Keratinocyte (primary cell): Measurements from ENCODE around the gene ABL2. TPM values are rescaled to one million over a fixed set of nuclear protein-coding genes. Genes with fewer than 3 reads are reported as not detected.
A peak's percentile ranks its signal among the peaks of the same experiment; 100 is the strongest.

Experiments used
- DNase-seq: peaks from one replicate; pipeline ENCODE4 v3.0.0-alpha.2; 2011; ENCODE audit warnings: low read depth, missing footprints, low spot score
- FAIRE-seq: peaks from 2 replicates; lab custom pipeline; 2011; peaks lifted over from hg19 to GRCh38; lab: Jason Lieb, UNC
- H2AFZ ChIP-seq: 2 replicates; pipeline ENCODE4 v1.6.0; 2012; ENCODE audit warnings: low read length, control low read depth, inconsistent platforms; ENCODE audit not compliant: control insufficient read depth
- H3K27ac ChIP-seq: 2 replicates; pipeline ENCODE4 v1.5.1; 2011; ENCODE audit warnings: low read length; ENCODE audit not compliant: control insufficient read depth, insufficient read depth
- H3K27me3 ChIP-seq: 3 replicates; pipeline ENCODE4 v1.6.0; 2011; ENCODE audit warnings: low read length; ENCODE audit not compliant: control insufficient read depth, insufficient read depth; ENCODE audit errors: extremely low read depth
- H3K36me3 ChIP-seq, 2 experiments: 2 replicates in 1 of 2; 3 replicates in 1 of 2; pipeline ENCODE4 v1.5.1; 2011; ENCODE audit warnings: low read length in 2 of 2, mild to moderate bottlenecking in 1 of 2; ENCODE audit not compliant: control insufficient read depth in 2 of 2, insufficient read depth in 2 of 2; ENCODE audit errors: extremely low read depth in 1 of 2
- H3K4me1 ChIP-seq: 3 replicates; pipeline ENCODE4 v1.5.1; 2011; ENCODE audit warnings: low read length; ENCODE audit not compliant: control insufficient read depth, insufficient read depth; ENCODE audit errors: extremely low read depth
- H3K4me2 ChIP-seq: 3 replicates; pipeline ENCODE4 v1.6.0; 2011; ENCODE audit warnings: low read depth, low read length; ENCODE audit not compliant: control insufficient read depth, insufficient read depth; ENCODE audit errors: extremely low read depth
- H3K4me3 ChIP-seq, 3 experiments: fragments of 200-600 bp in 1 of 3; sonication (generic) in 1 of 3; 2 replicates in 2 of 3; 3 replicates in 1 of 3; pipeline ENCODE4 v1.5.1; 2011 to 2016; ENCODE audit warnings: low read length in 3 of 3, mild to moderate bottlenecking in 3 of 3, control low read depth in 2 of 3, inconsistent platforms in 1 of 3, low read depth in 1 of 3, mixed read lengths in 1 of 3, mixed run types in 1 of 3, moderate library complexity in 1 of 3; ENCODE audit not compliant: control insufficient read depth in 2 of 3, insufficient read depth in 2 of 3; ENCODE audit errors: extremely low read depth in 1 of 3
- H3K79me2 ChIP-seq: 2 replicates; pipeline ENCODE4 v1.6.0; 2012; ENCODE audit warnings: low read length; ENCODE audit not compliant: control insufficient read depth, insufficient read depth
- H3K9ac ChIP-seq: 3 replicates; pipeline ENCODE4 v1.6.0; 2011; ENCODE audit warnings: low read length; ENCODE audit not compliant: control insufficient read depth, insufficient read depth; ENCODE audit errors: extremely low read depth
- H3K9me1 ChIP-seq: 3 replicates; pipeline ENCODE4 v1.6.0; 2011; ENCODE audit warnings: low read length; ENCODE audit not compliant: control insufficient read depth, insufficient read depth; ENCODE audit errors: extremely low read depth
- H3K9me3 ChIP-seq: 2 replicates; pipeline ENCODE4 v1.5.1; 2012; ENCODE audit warnings: low read depth, low read length; ENCODE audit not compliant: control insufficient read depth
- H4K20me1 ChIP-seq: 3 replicates; pipeline ENCODE4 v1.6.0; 2011; ENCODE audit warnings: low read length; ENCODE audit not compliant: control insufficient read depth, insufficient read depth; ENCODE audit errors: extremely low read depth
- EZH2 ChIP-seq: IDR thresholded peaks from one replicate; pipeline ENCODE4 v1.6.1; 2012; ENCODE audit warnings: inconsistent platforms, mild to moderate bottlenecking, low read length, moderate library complexity
- dilution Hi-C: fragments of 300-500 bp; cut with MboI; formaldehyde crosslinking; loops from one replicate; pipeline ENCODE4 v1.7.0; 2020; ENCODE audit warnings: low sequenced_read_pairs; ENCODE audit not compliant: extremely low pct_ligation_motif_present
- polyA plus RNA-seq, 5 experiments: library from polyadenylated mRNA; depleted of rRNA in 3 of 5; stranded (reverse) in 3 of 5; stranded (forward) in 1 of 5; unstranded in 1 of 5; fragments of >200 nt; gene quantifications; 1 replicate in 1 of 5; 2 replicates in 3 of 5; 3 replicates in 1 of 5; pipeline versions ENCODE4 v1.2.1 to v1.2.3, GENCODE V29; 2011 to 2012; ENCODE audit warnings: missing spikeins in 2 of 5, low read depth in 1 of 5, low replicate concordance in 1 of 5
- TF ChIP-seq, protein P1 (sequence below), 3 experiments: IDR thresholded peaks in 1 of 3; conservative IDR thresholded peaks in 1 of 3; optimal IDR thresholded peaks in 1 of 3; 2 replicates in 2 of 3; 3 replicates in 1 of 3; pipeline versions ENCODE3 to v1.5.1; 2011; ENCODE audit warnings: low read length in 3 of 3, mild to moderate bottlenecking in 3 of 3, moderate library complexity in 2 of 3, control low read depth in 1 of 3, inconsistent platforms in 1 of 3; ENCODE audit not compliant: insufficient read depth in 2 of 3; ENCODE audit errors: extremely low read depth in 1 of 3

The ABL2 gene
- polyA plus RNA-seq, 1 donor (not counting 4 experiments of a cell fraction or from before 2014, with no cell fraction given), result 37.6 TPM

DNA sequence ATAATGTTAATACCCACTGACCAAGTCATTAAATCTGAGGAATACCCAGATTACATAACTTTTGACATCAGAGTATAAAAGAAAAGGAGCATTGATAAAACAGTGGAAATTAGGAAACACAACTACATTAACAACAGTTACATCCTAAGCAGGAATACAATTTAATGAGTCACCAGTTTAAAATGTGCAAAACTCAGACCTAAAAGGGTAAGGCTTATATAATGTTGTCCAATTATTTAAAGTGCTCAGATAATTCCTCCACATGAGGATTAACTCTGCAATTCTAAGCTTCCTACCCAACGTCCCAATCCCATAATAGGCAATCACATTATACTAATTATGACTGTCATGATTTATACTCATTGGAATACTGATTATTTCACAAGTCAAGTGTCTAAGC is 50.5 kb downstream of the ABL2 start:
- no peaks in the 10 kb centered on the region for H3K9me3 ChIP-seq
- no peak overlapping the region for H2AFZ ChIP-seq
- H3K9me1 ChIP-seq, result no peaks in the 10 kb centered on the region
- H3K27me3 ChIP-seq, result no peaks in the 10 kb centered on the region
- H3K79me2 ChIP-seq, result peaks cover 23% of the 10 kb centered on the region
- dilution Hi-C loops, result no loop called here
- H3K4me3 ChIP-seq, result no peak overlapping the region
- TF ChIP-seq, protein P1, sequence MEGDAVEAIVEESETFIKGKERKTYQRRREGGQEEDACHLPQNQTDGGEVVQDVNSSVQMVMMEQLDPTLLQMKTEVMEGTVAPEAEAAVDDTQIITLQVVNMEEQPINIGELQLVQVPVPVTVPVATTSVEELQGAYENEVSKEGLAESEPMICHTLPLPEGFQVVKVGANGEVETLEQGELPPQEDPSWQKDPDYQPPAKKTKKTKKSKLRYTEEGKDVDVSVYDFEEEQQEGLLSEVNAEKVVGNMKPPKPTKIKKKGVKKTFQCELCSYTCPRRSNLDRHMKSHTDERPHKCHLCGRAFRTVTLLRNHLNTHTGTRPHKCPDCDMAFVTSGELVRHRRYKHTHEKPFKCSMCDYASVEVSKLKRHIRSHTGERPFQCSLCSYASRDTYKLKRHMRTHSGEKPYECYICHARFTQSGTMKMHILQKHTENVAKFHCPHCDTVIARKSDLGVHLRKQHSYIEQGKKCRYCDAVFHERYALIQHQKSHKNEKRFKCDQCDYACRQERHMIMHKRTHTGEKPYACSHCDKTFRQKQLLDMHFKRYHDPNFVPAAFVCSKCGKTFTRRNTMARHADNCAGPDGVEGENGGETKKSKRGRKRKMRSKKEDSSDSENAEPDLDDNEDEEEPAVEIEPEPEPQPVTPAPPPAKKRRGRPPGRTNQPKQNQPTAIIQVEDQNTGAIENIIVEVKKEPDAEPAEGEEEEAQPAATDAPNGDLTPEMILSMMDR (optimal IDR thresholded peaks at IDR 0.05 in 1 of 3, IDR thresholded peaks at IDR 0.05 in 1 of 3, conservative IDR thresholded peaks at IDR 0.05 in 1 of 3; ENCODE audit: extremely low read depth in 1 of 3, insufficient read depth in 2 of 3, low read length in 3 of 3), result no peak
- TF ChIP-seq EZH2, result no peak
- no peak for DNase-seq
- H3K27ac ChIP-seq, result no peak overlapping the region
- H4K20me1 ChIP-seq, result no peaks in the 10 kb centered on the region
- H3K4me1 ChIP-seq, result peaks cover 24% of the 10 kb centered on the region
- no peak overlapping the region for H3K4me2 ChIP-seq
- peak; percentile 23 for FAIRE-seq
- no peaks in the 10 kb centered on the region for H3K36me3 ChIP-seq
- H3K9ac ChIP-seq, result no peak overlapping the region

DNA sequence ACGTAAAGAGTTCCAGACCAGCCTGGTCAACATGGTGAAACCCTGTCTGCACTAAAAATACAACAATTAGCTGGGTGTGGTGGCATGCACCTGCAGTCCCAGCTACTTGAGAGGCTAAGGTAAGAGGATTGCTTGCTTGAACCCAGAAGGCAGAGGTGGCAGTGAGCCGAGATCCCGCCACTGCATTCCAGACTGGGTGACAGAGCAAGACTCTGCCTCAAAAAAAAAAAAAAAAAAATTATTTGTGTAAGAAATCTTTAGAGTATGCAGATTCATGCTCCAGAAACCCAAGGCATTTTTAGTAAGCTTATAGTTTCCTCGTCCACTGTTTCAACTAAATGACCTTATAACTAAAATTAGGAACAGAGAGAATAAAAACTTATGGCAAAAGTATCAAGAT is 51.3 kb downstream of the ABL2 start:
- Histone ChIP-seq H3K9me1 (no peaks in the 10 kb centered on the region), H3K36me3 (no peaks in the 10 kb centered on the region), H3K4me3 (no peak overlapping the region), H3K4me2 (no peak overlapping the region), H4K20me1 (no peaks in the 10 kb centered on the region), H3K9ac (no peak overlapping the region), H3K27me3 (no peaks in the 10 kb centered on the region), H3K27ac (no peak overlapping the region), H3K9me3 (no peaks in the 10 kb centered on the region), H3K79me2 (peaks cover 23% of the 10 kb centered on the region), H3K4me1 (peaks cover 24% of the 10 kb centered on the region), H2AFZ (no peak overlapping the region)
- dilution Hi-C loops, result no loop called here
- FAIRE-seq, result no peak
- no peak for DNase-seq
- TF ChIP-seq, protein P1 (optimal IDR thresholded peaks at IDR 0.05 in 1 of 3, IDR thresholded peaks at IDR 0.05 in 1 of 3, conservative IDR thresholded peaks at IDR 0.05 in 1 of 3; ENCODE audit: extremely low read depth in 1 of 3, insufficient read depth in 2 of 3, low read length in 3 of 3), result no peak
- TF ChIP-seq EZH2, result no peak
